Gastrocnemius medialis (tissue), 4 donors: Measurements from ENCODE around the gene KDM6B. TPM values are rescaled to one million over a fixed set of nuclear protein-coding genes. Genes with fewer than 3 reads are reported as not detected.
A peak's percentile ranks its signal among the peaks of the same experiment; 100 is the strongest.

Experiments
- ATAC-seq, 2 donors: fragments of 150-250 bp; one replicate each; pipeline ENCODE4 v1.9.1; 2016
- DNase-seq, 2 donors: peaks; one replicate each; pipeline ENCODE4 v3.0.0-alpha.2; 2019
- H3K27ac ChIP-seq, 4 donors: fragments of 200-600 bp; sonication (generic); 1 replicate in 1 of 4; 2 replicates in 3 of 4; pipeline ENCODE4 v1.5.1; 2016 to 2018; ENCODE audit warnings: mild to moderate bottlenecking in 2 of 4, moderate library complexity in 1 of 4
- H3K27me3 ChIP-seq, 3 donors: fragments of 200-600 bp; sonication (generic) in 2 of 3; 1 replicate in 1 of 3; 2 replicates in 2 of 3; pipeline versions ENCODE4 v1.5.1 to v1.6.0; 2016 to 2019; ENCODE audit warnings: mild to moderate bottlenecking in 1 of 3, moderate library complexity in 1 of 3
- H3K36me3 ChIP-seq, 2 donors: fragments of 200-600 bp; sonication (generic) in 1 of 2; one replicate each; pipeline ENCODE4 v1.5.1; 2017 to 2018
- H3K4me1 ChIP-seq, 2 donors: fragments of 200-600 bp; sonication (generic) in 1 of 2; one replicate each; pipeline ENCODE4 v1.5.1; 2016 to 2017; ENCODE audit warnings: mild to moderate bottlenecking in 2 of 2
- H3K4me3 ChIP-seq, 4 donors: fragments of 200-600 bp; sonication (generic) in 3 of 4; 1 replicate in 1 of 4; 2 replicates in 3 of 4; pipeline ENCODE4 v1.5.1; 2016 to 2019; ENCODE audit warnings: mild to moderate bottlenecking in 2 of 4
- H3K9me3 ChIP-seq, 3 donors: fragments of 200-600 bp; sonication (generic) in 2 of 3; 1 replicate in 1 of 3; 2 replicates in 2 of 3; pipeline ENCODE4 v1.5.1; 2016 to 2019
- POLR2A ChIP-seq, 2 donors: fragments of 450-650 bp; IDR thresholded peaks; one replicate each; pipeline ENCODE4 v1.6.1; 2017; ENCODE audit warnings: antibody characterized with exemption in 2 of 2, mild to moderate bottlenecking in 2 of 2, moderate library complexity in 2 of 2
- in situ Hi-C, 4 donors: fragments of 200-750 bp; cut with MboI; loops; one replicate each; pipeline versions ENCODE4 v1.15.0 to v1.8.0; 2017; ENCODE audit warnings: low sequenced_read_pairs in 4 of 4
- intact Hi-C: fragments of 100-400 bp; cut with DNase I; formaldehyde crosslinking; loops from one replicate; pipeline ENCODE4 v1.15.1; 2023; ENCODE audit warnings: low total_unique reads
- total RNA-seq, 4 donors: library from RNA; depleted of rRNA; stranded (reverse); fragments of >200 nt; gene quantifications; one replicate each; pipeline versions ENCODE4 v1.1.0 to v1.2.3, GENCODE V29; 2016
- TF ChIP-seq, protein P1 (sequence below), 5 experiments: fragments of 450-650 bp in 3 of 5; fragments of 200-600 bp in 2 of 5; sonication (generic) in 2 of 5; IDR thresholded peaks in 4 of 5; conservative IDR thresholded peaks in 1 of 5; 1 replicate in 4 of 5; 2 replicates in 1 of 5; pipeline ENCODE4 v1.5.1; 2016 to 2019; ENCODE audit warnings: antibody characterized with exemption in 5 of 5, mild to moderate bottlenecking in 3 of 5, moderate library complexity in 3 of 5

KDM6B gene
- total RNA-seq, 4 donors from 2014 or later: 1.9 to 8.2 (median 4.4) TPM

DNA sequence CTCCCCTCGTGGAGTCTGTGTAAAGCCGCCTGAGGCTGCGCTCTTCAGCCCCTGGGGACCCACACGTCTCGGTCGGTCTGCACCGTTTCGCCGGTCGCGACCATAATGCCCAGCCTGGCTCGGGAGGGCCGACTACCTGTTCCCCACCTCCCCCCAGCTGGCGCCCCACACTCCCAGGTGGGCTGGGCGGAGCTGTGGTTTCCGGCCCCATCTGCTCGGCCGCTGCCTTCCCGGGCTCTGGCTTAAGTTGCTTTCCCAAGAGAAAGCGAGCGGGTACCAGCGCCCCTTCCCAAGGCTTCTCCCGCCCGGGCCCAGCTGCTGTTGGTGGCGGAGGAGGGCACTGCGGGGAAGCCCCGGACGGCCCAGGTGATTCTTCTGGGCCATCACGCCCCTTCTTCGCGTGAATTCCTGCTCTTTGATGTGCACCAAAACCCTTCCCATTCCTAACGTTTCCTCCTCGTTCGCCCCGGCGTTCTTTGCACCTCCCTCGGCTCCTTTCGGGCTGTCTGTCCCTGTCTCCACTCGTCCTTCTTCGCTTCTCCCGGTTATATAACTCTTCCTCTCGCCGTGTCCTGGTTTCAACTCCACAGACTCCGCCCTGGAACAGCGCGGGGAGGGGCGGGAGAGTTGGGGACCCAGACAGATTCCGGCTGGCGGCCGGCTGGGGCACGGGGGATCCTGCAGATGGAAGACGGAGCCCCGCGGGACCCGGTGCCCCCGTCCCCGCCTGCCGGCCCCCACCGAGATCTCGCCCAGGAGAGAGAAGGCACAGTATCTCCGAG lies 2.0 kb downstream of the KDM6B start:
- Histone ChIP-seq H3K9me3 (no peaks in the 10 kb centered on the region), H3K4me1 (peaks cover 47 to 52% of the 10 kb centered on the region in 2 donors), H3K27me3 (no peaks in the 10 kb centered on the region), H3K27ac (peak overlapping the region; percentile 97 to 100 (median 100)), H3K4me3 (peak overlapping the region; percentile 63 to 90 (median 82)), H3K36me3 (no peaks in the 10 kb centered on the region)
- peak; percentile 29 to 45 for ATAC-seq
- in situ Hi-C loops: no loop called here
- intact Hi-C loops: loop anchor here (1.0 to 10.0 kb wide), 6 partner anchors 8 to 821 kb away; partner anchors contain the start of genes ACADVL, ALOXE3, CHD3 and DLG4
- DNase-seq: peak in 1 of 2 donors; percentile 75
- TF ChIP-seq, protein P1, sequence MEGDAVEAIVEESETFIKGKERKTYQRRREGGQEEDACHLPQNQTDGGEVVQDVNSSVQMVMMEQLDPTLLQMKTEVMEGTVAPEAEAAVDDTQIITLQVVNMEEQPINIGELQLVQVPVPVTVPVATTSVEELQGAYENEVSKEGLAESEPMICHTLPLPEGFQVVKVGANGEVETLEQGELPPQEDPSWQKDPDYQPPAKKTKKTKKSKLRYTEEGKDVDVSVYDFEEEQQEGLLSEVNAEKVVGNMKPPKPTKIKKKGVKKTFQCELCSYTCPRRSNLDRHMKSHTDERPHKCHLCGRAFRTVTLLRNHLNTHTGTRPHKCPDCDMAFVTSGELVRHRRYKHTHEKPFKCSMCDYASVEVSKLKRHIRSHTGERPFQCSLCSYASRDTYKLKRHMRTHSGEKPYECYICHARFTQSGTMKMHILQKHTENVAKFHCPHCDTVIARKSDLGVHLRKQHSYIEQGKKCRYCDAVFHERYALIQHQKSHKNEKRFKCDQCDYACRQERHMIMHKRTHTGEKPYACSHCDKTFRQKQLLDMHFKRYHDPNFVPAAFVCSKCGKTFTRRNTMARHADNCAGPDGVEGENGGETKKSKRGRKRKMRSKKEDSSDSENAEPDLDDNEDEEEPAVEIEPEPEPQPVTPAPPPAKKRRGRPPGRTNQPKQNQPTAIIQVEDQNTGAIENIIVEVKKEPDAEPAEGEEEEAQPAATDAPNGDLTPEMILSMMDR (IDR thresholded peaks at IDR 0.05 in 4 of 5, conservative IDR thresholded peaks at IDR 0.05 in 1 of 5): no peak
- peak in 1 of 2 donors; percentile 76 for TF ChIP-seq POLR2A (IDR thresholded peaks at IDR 0.05)

DNA sequence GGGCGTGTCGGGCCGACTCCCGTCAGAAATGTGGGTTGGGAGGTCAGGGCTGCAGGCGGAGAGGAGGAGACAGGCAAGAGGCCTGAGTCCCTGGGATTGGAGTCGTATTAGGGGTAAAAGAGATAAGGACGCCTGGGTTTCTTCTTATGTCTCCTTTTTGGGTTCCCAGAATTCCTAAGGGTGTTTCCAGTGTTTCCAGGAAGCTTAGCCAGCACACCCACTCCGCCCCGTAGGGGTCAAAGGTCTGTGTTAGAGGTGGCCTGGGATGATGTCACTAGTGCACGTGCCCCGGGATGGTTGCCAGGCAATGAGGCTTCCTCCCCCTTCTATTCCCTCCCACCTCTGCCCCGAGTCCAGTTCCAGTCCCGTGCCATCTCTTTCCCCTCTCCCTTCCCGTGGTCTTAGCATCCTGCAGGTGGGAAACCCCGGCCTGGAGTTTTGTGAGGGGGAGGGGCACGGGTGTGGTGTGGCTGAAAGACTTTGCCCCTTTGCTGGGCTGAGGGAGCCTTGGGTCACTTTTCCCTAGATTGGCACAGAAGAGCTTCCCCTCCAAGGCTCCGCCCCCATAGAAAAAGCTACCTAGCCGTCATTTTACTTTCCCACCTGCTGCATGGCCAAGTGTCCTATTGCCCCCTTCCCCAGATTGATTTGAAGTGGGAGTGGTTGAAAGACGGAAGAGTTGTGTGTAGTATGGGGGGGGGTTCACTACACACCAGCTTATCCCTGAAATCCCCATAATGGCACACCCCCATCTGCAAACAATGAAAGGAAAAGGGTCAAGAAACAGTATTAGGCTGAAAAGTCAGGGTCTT lies 2.8 kb downstream of the KDM6B start:
- TF ChIP-seq, protein P1 (IDR thresholded peaks at IDR 0.05 in 4 of 5, conservative IDR thresholded peaks at IDR 0.05 in 1 of 5): peak in 1 of 5 experiments; percentile 26
- TF ChIP-seq POLR2A (IDR thresholded peaks at IDR 0.05): no peak
- H3K4me3 ChIP-seq: peak overlapping the region; percentile 63 to 90 (median 82)
- DNase-seq (peak; percentile 70 to 88), ATAC-seq (peak; percentile 4 to 9)
- intact Hi-C loops: loop anchor here (5.0 to 10.0 kb wide), 3 partner anchors 280 to 822 kb away; partner anchors contain the start of genes ACADVL, ALOXE3, DLG4 and RNASEK
- H3K9me3 ChIP-seq: no peaks in the 10 kb centered on the region
- peaks cover 51 to 56% of the 10 kb centered on the region in 2 donors for H3K4me1 ChIP-seq
- in situ Hi-C loops: no loop called here
- H3K36me3 ChIP-seq: no peaks in the 10 kb centered on the region
- peak overlapping the region; percentile 97 to 100 (median 100) for H3K27ac ChIP-seq
- no peaks in the 10 kb centered on the region for H3K27me3 ChIP-seq

DNA sequence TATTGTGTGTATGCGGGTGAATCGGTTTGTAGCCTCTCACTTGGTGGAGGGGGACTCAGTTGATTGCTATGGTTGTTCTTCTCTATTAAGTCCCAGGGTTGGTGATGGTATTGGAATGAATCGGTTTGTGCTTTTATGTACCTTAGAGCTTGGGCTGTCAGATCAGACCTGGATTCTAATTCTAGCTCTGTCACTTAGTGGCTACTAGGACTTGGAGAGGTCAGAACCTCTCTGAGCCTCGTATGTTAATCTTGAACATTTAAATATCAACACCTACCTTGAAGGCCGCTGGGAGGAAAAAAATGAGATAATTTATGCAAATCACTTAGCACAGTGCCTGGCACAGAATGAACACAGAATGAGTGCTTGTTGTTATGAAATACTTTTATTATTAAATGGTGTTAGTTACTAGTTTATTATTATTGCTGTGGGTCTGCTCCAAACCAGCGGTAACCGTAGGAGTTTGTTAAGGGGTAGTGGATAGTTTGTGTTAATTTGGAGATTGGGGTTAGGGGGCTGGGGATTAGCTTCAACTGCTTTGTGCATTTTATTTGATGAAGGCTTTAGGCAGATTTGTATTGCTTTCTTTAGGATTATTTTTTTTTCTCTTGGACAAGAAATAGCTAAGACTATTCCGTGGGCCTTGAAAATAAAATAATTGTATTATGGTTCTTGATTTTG lies 3.5 kb downstream of the KDM6B start:
- intact Hi-C loops (loop anchor here (5.0 to 10.0 kb wide), 3 partner anchors 280 to 823 kb away; partner anchors contain the start of genes ACADVL, ALOXE3, DLG4 and RNASEK), in situ Hi-C loops (no loop called here)
- Histone ChIP-seq H3K36me3 (no peaks in the 10 kb centered on the region), H3K4me1 (peaks cover 51 to 56% of the 10 kb centered on the region in 2 donors), H3K27me3 (no peaks in the 10 kb centered on the region), H3K9me3 (no peaks in the 10 kb centered on the region), H3K4me3 (peak overlapping the region; percentile 63 to 90 (median 82)), H3K27ac (peak overlapping the region; percentile 97 to 100 (median 100))
- ATAC-seq: no peak
- no peak for TF ChIP-seq POLR2A (IDR thresholded peaks at IDR 0.05)
- TF ChIP-seq, protein P1 (IDR thresholded peaks at IDR 0.05 in 4 of 5, conservative IDR thresholded peaks at IDR 0.05 in 1 of 5): no peak
- DNase-seq: no peak
